HepG2 (cell line): ENCODE measurements around the gene CTDSPL2. TPM values are rescaled to one million over a fixed set of nuclear protein-coding genes. Genes with fewer than 3 reads are reported as not detected.

Experiments
- ATAC-seq: fragments of 200-7000 bp; cut with Tn5 transposase; 3 replicates; pipeline ENCODE4 v1.9.1; 2020; ENCODE audit warnings: mild to moderate bottlenecking, moderate library complexity
- BruUV-seq: library from RNA; stranded (reverse); fragments of 400-500 nt; replicated peaks from 2 replicates; lab custom pipeline; 2021; lab: Mats Ljungman, UMichigan
- CTCF ChIA-PET: fragments of 300-600 bp; formaldehyde crosslinking; extraction: SDS; loops from one replicate; lab custom pipeline; 2021; ENCODE audit warnings: low total read pairs, inconsistent platforms, low intra/inter-chr PET ratio; lab: Yijun Ruan, JAX
- POLR2A ChIA-PET: fragments of 350-600 bp; sonication (Branson Sonifier 250); formaldehyde crosslinking; loops from one replicate; lab custom pipeline; 2020; ENCODE audit warnings: antibody characterized with exemption, inconsistent platforms; lab: Yijun Ruan, JAX
- DNase-seq: peaks from one replicate; pipeline ENCODE4 v3.0.0-alpha.2; 2015; ENCODE audit warnings: low spot score
- FAIRE-seq: peaks from 3 replicates; lab custom pipeline; 2011; peaks lifted over from hg19 to GRCh38; lab: Jason Lieb, UNC
- H2AFZ ChIP-seq: one replicate; pipeline ENCODE4 v1.6.1; 2011; ENCODE audit warnings: low read length, inconsistent platforms
- H3K27ac ChIP-seq: fragments of 300-600 bp; 3 replicates; pipeline ENCODE4 v1.8.0; 2011; ENCODE audit warnings: mixed run types, mild to moderate bottlenecking, mixed read lengths, low read length, inconsistent platforms; ENCODE audit not compliant: insufficient read depth; ENCODE audit errors: extremely low read length
- H3K27me3 ChIP-seq, 2 experiments: fragments of 200-600 bp in 1 of 2; 2 replicates in 1 of 2; 3 replicates in 1 of 2; pipeline versions ENCODE4 v1.6.0 to v1.8.0; 2011; ENCODE audit warnings: low read length in 2 of 2, mild to moderate bottlenecking in 2 of 2, moderate library complexity in 2 of 2, inconsistent platforms in 1 of 2; ENCODE audit not compliant: insufficient read depth in 2 of 2, control insufficient read depth in 1 of 2
- H3K36me3 ChIP-seq, 2 experiments: fragments of 200-600 bp in 1 of 2; replicated peaks in 1 of 2; 2 replicates in 1 of 2; 3 replicates in 1 of 2; pipeline versions ENCODE4 v1.5.1 to v1.8.0; 2011; ENCODE audit warnings: low read length in 2 of 2, inconsistent platforms in 1 of 2; ENCODE audit not compliant: insufficient read depth in 2 of 2, control insufficient read depth in 1 of 2
- H3K4me1 ChIP-seq: 2 replicates; pipeline ENCODE4 v1.5.1; 2012; ENCODE audit warnings: low read length, inconsistent platforms; ENCODE audit not compliant: insufficient read depth
- H3K4me2 ChIP-seq: 2 replicates; pipeline ENCODE4 v1.6.0; 2011; ENCODE audit warnings: low read depth, low read length, inconsistent platforms
- H3K4me3 ChIP-seq, 3 experiments: fragments of 200-600 bp in 1 of 3; sonication (generic), shearing (Covaris generic) in 1 of 3; replicated peaks in 1 of 3; 2 replicates each; pipeline ENCODE4 v1.5.1; 2011 to 2016; ENCODE audit warnings: low read length in 3 of 3, inconsistent platforms in 2 of 3, low read depth in 2 of 3, mild to moderate bottlenecking in 2 of 3, control low read depth in 1 of 3, mixed read lengths in 1 of 3; ENCODE audit not compliant: insufficient read depth in 1 of 3
- H3K79me2 ChIP-seq: one replicate; pipeline ENCODE4 v1.6.1; 2011; ENCODE audit warnings: low read length, inconsistent platforms; ENCODE audit not compliant: insufficient read depth
- H3K9ac ChIP-seq: 2 replicates; pipeline ENCODE4 v1.6.0; 2011; ENCODE audit warnings: mild to moderate bottlenecking, low read depth, low read length, inconsistent platforms; ENCODE audit not compliant: insufficient read depth
- H3K9me3 ChIP-seq: 2 replicates; pipeline ENCODE4 v1.5.1; 2012; ENCODE audit warnings: mild to moderate bottlenecking, low read length
- H4K20me1 ChIP-seq: 2 replicates; pipeline ENCODE4 v1.6.0; 2011; ENCODE audit warnings: inconsistent platforms, mild to moderate bottlenecking, low read length, moderate library complexity; ENCODE audit not compliant: insufficient read depth
- CCDC6 ChIP-seq: sonication (generic); formaldehyde crosslinking; IDR thresholded peaks from 2 replicates; pipeline ENCODE4 v1.8.1; 2022; ENCODE audit warnings: mild to moderate bottlenecking, missing genetic modification reagents, moderate library complexity
- KLF15 ChIP-seq: sonication (generic); formaldehyde crosslinking; IDR thresholded peaks from 2 replicates; pipeline ENCODE4 v1.8.1; 2023; ENCODE audit warnings: borderline replicate concordance, mild to moderate bottlenecking, inconsistent platforms, missing genetic modification reagents, mixed read lengths
- PBX2 ChIP-seq: IDR thresholded peaks from 2 replicates; pipeline ENCODE4 v1.6.1; 2016; ENCODE audit warnings: control low read depth
- TBX3 ChIP-seq: fragments of 450-650 bp; IDR thresholded peaks from 2 replicates; pipeline ENCODE4 v1.6.1; 2017; ENCODE audit warnings: antibody characterized with exemption, mild to moderate bottlenecking, inconsistent platforms, borderline replicate concordance
- TFAP4 ChIP-seq: sonication (generic); IDR thresholded peaks from 2 replicates; pipeline ENCODE4 v1.6.1; 2016; ENCODE audit warnings: low read depth, borderline replicate concordance
- ZNF629 ChIP-seq: sonication (generic); formaldehyde crosslinking; conservative IDR thresholded peaks from 2 replicates; pipeline ENCODE4 v1.5.0; 2020; ENCODE audit warnings: missing genetic modification reagents
- ZNF709 ChIP-seq: sonication (generic); formaldehyde crosslinking; IDR thresholded peaks from 2 replicates; pipeline ENCODE4 v1.5.0; 2020; ENCODE audit warnings: mild to moderate bottlenecking, missing genetic modification reagents
- ZNF883 ChIP-seq: sonication (generic); formaldehyde crosslinking; IDR thresholded peaks from 2 replicates; pipeline ENCODE4 v1.5.1; 2020; ENCODE audit warnings: mild to moderate bottlenecking, missing genetic modification reagents; ENCODE audit errors: not compliant biosample characterization
- ZSCAN22 ChIP-seq: sonication (generic); formaldehyde crosslinking; IDR thresholded peaks from 2 replicates; pipeline ENCODE4 v1.4.0; 2020; ENCODE audit warnings: mild to moderate bottlenecking, missing genetic modification reagents
- WGBS: methylation state at CpG from one replicate; pipeline ENCODE4 v1.1.6; 2017; ENCODE audit warnings: low lambda C conversion rate; 5-methylcytosine and 5-hydroxymethylcytosine counted together
- in situ Hi-C: cut with HindIII; loops from 2 replicates; pipeline ENCODE4 v1.10.0; 2017; ENCODE audit warnings: low pct_unique_long_range_greater_than_20kb; ENCODE audit not compliant: extremely low pct_ligation_motif_present
- intact Hi-C: fragments of 100-400 bp; cut with micrococcal nuclease; formaldehyde crosslinking; loops from one replicate; pipeline ENCODE4 v1.10.0; 2022; ENCODE audit not compliant: unreplicated experiment
- polyA plus RNA-seq, 8 experiments: library from polyadenylated mRNA; depleted of rRNA in 3 of 8; stranded (reverse) in 7 of 8; unstranded in 1 of 8; fragments of >200 nt; fragmentation: Illumina TruSeq in 4 of 8; extraction: Trizol in 4 of 8; gene quantifications; 2 replicates each; pipeline versions ENCODE4 v1.2.1 to v1.2.3, GENCODE V29; 2011 to 2016; ENCODE audit warnings: low read depth in 4 of 8, missing spikeins in 1 of 8, mixed read lengths in 1 of 8; ENCODE audit not compliant: insufficient read depth in 1 of 8
- total RNA-seq, 5 experiments: library from RNA; depleted of rRNA; stranded (reverse); fragments of >200 nt; fragmentation: Illumina TruSeq; extraction: Trizol; gene quantifications; 2 replicates each; pipeline ENCODE4 v1.2.3, GENCODE V29; 2016; ENCODE audit warnings: low read depth in 1 of 5

The CTDSPL2 gene
- total and polyA plus RNA-seq, 2 of the 13 experiments (the other 11 are each of a cell fraction or from before 2014, with no cell fraction given) = 37.4 to 56.2 TPM

- H3K4me3 ChIP-seq = no peak overlapping the region
- intact Hi-C loops (loop anchor here (5.0 kb wide), 1 partner anchor 33 kb away; the partner anchor contains the start of gene CTDSPL2), in situ Hi-C loops (no loop called here)
- no peak overlapping the region for H2AFZ ChIP-seq
- H3K4me2 ChIP-seq = no peak overlapping the region
- CTCF ChIA-PET = no interaction called here
- H3K27me3 ChIP-seq = no peaks in the 10 kb centered on the region
- no peaks in the 10 kb centered on the region for H3K79me2 ChIP-seq
- no peaks in the 10 kb centered on the region for H3K36me3 ChIP-seq
- H3K4me1 ChIP-seq = peaks cover 13% of the 10 kb centered on the region
- BruUV-seq = no TSS peak
- H3K9me3 ChIP-seq = no peaks in the 10 kb centered on the region
- no peak for TF ChIP-seq CCDC6
- TF ChIP-seq ZSCAN22 (CRISPR knock-in tag) = no peak
- no peak for TF ChIP-seq ZNF709 (CRISPR knock-in tag)
- TF ChIP-seq ZNF883 = no peak
- no peak for TF ChIP-seq KLF15 (CRISPR knock-in tag)
- no peak for TF ChIP-seq TFAP4
- TF ChIP-seq TBX3 = no peak
- no peak for TF ChIP-seq ZNF629 (CRISPR knock-in tag)
- TF ChIP-seq PBX2 (CRISPR knock-in tag) = no peak
- TF ChIP-seq, all 625 proteins: peak for 0
- ATAC-seq = no peak
- Histone ChIP-seq H3K27ac (no peak overlapping the region), H4K20me1 (no peaks in the 10 kb centered on the region), H3K9ac (no peak overlapping the region)
- FAIRE-seq = no peak
- POLR2A ChIA-PET = interaction anchor here (1.9 kb wide), 1 partner anchor 33 kb away, joined by 9 read pairs; the partner anchor contains the start of gene CTDSPL2
- WGBS = 93% methylated on average over 1 of the region's 1 CpG
- DNase-seq = no peak
Measured at GRCh38 chr15:44394562-44394961, 32.9 kb upstream of the CTDSPL2 start.
